Mononuclear cell (primary cell): ENCODE measurements around the gene ANAPC2. TPM values are rescaled to one million over a fixed set of nuclear protein-coding genes. Genes with fewer than 3 reads are reported as not detected.

Source experiments
- H3K27me3 ChIP-seq: 2 replicates; pipeline ENCODE4 v1.6.0; 2011; ENCODE audit warnings: low read length, control low read depth; ENCODE audit not compliant: insufficient read depth
- H3K4me1 ChIP-seq: 2 replicates; pipeline ENCODE4 v1.5.1; 2011; ENCODE audit warnings: mild to moderate bottlenecking, low read length, control low read depth; ENCODE audit not compliant: insufficient read depth
- H3K4me3 ChIP-seq: 2 replicates; pipeline ENCODE4 v1.5.1; 2011; ENCODE audit warnings: mild to moderate bottlenecking, low read length, moderate library complexity
- H3K9me3 ChIP-seq: 2 replicates; pipeline ENCODE4 v1.5.1; 2011; ENCODE audit warnings: low read depth, mild to moderate bottlenecking, control low read depth, low read length
- total RNA-seq: library from RNA; depleted of rRNA; stranded (reverse); fragments of >200 nt; gene quantifications from one replicate; pipeline ENCODE4 v1.2.3, GENCODE V29; 2012

The ANAPC2 gene
- total RNA-seq, 1 donor: 36.7 TPM

DNA sequence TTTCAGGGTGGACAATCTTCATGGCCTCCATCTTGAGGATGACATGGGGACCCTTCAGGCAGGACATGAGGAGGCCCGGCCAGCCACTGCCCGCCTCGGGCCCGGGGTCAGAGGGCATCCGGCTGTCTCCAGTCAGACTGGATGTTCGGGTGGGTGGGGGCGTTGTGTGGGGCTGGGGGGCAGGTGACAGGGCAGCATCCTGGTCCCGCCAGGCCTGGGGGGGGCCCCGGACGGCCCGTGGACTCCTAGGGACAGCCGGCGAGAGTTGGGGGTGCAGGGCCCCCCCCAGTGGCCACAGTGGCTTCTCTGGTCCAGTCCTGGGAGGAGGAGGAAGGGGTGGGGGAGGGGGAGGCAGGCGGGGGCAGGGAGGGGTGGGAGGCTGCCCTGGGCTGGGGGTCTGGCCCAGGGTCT, 32.7 kb upstream of the ANAPC2 start:
- Histone ChIP-seq H3K9me3 (no peaks in the 10 kb centered on the region), H3K4me1 (peaks cover 21% of the 10 kb centered on the region), H3K4me3 (no peak overlapping the region), H3K27me3 (no peaks in the 10 kb centered on the region)

DNA sequence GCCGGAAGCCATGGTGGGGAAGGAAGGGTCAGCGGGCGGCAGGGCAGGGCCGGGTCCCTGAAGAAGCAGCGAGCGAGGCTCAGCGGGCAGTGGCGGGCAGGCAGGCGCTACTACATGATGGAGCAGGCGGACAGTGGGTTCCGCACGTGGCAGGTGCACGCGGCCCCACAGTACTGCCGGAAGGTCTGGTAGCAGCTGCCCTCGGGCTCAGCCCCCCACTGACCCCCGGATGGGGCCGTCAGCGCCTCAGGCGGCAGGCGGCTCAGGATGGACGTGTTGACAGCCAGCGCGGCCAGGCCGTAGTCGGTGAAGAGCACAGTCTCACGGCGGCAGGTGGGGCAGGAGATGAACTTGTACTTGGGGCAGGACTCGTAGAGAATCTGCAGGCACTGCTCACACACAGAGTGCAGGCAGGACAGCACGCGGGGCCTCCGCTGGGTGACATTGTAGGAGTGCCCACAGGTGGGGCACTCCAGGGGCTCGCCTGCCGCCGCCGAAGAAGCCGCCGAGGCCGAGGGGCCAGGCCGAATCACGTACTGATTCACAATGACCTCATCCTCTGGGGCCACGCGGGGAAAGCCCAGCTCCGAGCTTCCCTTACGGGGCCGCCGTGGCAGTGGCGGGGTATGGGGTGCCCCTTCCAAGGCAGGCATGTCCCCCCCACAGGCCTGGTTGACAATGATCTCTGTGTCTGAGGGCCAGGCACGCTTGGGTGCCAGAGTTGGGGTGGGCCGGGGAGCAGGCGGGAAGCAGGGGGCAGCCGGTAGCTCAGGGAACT, 32.1 kb upstream of the ANAPC2 start:
- Histone ChIP-seq H3K4me3 (no peak overlapping the region), H3K9me3 (no peaks in the 10 kb centered on the region), H3K4me1 (peaks cover 21% of the 10 kb centered on the region), H3K27me3 (no peaks in the 10 kb centered on the region)

DNA sequence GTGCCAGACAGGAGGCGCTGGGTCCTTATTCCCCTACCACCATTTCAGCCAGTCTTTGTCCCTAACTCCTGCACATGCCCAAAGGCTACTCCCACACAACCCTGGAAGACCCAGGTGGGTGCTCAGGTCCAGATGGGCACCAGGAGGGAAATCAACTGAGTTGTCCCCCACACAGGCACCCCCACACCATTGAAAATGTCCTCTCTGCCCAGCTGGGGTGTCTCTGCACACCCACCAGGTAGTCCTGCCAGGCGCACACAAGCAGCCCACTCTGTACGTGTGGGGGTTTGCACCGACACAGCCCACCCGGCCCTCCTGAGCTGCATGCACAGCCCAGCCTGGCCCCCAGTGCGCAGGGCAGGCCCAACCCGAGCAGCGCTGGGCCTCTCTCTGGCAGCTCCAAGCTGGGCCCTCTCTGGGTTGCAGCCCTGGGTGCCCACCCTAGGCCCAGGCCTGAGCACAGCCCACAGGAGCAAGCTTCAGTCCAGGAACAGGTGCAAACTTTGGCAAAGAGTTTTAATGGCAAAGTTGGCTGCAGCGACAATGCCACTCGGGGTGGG, 31.5 kb upstream of the ANAPC2 start:
- Histone ChIP-seq H3K9me3 (no peaks in the 10 kb centered on the region), H3K27me3 (no peaks in the 10 kb centered on the region), H3K4me1 (peaks cover 21% of the 10 kb centered on the region), H3K4me3 (no peak overlapping the region)

- no peaks in the 10 kb centered on the region for H3K9me3 ChIP-seq
- H3K27me3 ChIP-seq: no peaks in the 10 kb centered on the region
- peaks cover 10% of the 10 kb centered on the region for H3K4me1 ChIP-seq
- no peak overlapping the region for H3K4me3 ChIP-seq
These were observed 30.5 kb upstream of the ANAPC2 start for GRCh38 chr9:137218754-137219271.

- Histone ChIP-seq H3K4me1 (peaks cover 9% of the 10 kb centered on the region), H3K4me3 (no peak overlapping the region), H3K9me3 (no peaks in the 10 kb centered on the region), H3K27me3 (no peaks in the 10 kb centered on the region)
These were observed 29.9 kb upstream of the ANAPC2 start for GRCh38 chr9:137218212-137218753.

GRCh38 chr9:137217276-137218211, 29.2 kb upstream of the ANAPC2 start:
- H3K4me1 ChIP-seq: peaks cover 3% of the 10 kb centered on the region
- H3K4me3 ChIP-seq: no peak overlapping the region
- H3K27me3 ChIP-seq: no peaks in the 10 kb centered on the region
- H3K9me3 ChIP-seq: no peaks in the 10 kb centered on the region

DNA sequence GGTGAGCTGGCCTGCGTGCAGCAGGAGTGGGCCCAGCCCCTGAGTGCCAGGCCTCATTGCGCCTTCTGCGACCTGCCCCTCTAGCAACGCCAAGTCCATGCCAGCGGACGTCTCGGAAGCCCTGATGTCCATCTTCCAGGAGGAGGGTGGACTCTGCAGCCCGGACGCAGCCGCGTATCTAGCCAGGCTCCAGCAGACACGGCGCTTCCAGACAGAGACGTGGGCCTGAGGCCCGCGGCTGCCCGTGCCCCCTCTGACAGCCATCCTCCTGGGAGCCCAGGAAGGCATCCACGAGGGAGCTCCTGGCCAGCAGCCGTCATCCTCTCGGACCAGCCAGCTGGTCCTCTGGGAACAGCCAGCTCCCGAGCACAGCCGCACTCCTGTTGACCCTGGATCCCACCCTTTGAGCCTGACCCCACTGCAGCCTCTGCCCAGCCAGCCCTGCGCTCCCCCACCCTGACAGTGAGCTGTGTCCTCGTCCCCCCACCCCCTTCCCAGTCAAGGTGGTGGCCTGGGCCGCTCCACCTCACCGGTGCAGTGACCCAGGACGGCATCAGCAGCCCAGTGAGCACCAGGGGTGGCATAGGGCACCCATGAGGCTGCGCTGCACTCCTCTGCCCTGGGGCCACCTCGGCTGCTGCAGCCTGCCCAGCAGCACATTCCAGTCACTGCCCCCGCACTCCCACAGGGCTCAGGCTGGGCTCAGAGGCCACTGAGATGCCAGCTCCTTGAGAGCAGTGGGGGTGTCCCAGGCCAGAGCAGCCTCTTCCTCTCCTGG, 28.0 kb upstream of the ANAPC2 start:
- H3K27me3 ChIP-seq: no peaks in the 10 kb centered on the region
- H3K4me1 ChIP-seq: no peaks in the 10 kb centered on the region
- no peaks in the 10 kb centered on the region for H3K9me3 ChIP-seq
- H3K4me3 ChIP-seq: no peak overlapping the region

GRCh38 chr9:137215196-137215986, 27.0 kb upstream of the ANAPC2 start:
- H3K4me3 ChIP-seq: no peak overlapping the region
- no peaks in the 10 kb centered on the region for H3K4me1 ChIP-seq
- no peaks in the 10 kb centered on the region for H3K27me3 ChIP-seq
- H3K9me3 ChIP-seq: no peaks in the 10 kb centered on the region

DNA sequence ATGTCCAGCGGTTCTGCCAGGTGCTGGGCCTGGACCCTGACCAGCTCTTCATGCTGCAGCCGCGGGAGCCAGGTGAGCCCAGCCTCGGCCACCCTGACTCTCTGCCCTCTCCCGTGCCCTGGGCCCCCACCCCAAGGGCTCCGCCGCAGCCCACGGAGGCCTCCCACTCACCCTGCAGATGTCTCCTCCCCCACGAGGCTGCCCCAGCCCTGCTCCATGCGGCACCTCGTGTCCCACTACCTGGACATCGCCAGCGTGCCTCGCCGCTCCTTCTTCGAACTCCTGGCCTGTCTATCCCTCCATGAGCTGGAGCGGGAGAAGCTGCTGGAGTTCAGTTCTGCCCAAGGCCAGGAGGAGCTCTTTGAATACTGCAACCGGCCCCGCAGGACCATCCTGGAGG, 26.3 kb upstream of the ANAPC2 start:
- Histone ChIP-seq H3K9me3 (no peaks in the 10 kb centered on the region), H3K4me1 (no peaks in the 10 kb centered on the region), H3K27me3 (no peaks in the 10 kb centered on the region), H3K4me3 (no peak overlapping the region)

DNA sequence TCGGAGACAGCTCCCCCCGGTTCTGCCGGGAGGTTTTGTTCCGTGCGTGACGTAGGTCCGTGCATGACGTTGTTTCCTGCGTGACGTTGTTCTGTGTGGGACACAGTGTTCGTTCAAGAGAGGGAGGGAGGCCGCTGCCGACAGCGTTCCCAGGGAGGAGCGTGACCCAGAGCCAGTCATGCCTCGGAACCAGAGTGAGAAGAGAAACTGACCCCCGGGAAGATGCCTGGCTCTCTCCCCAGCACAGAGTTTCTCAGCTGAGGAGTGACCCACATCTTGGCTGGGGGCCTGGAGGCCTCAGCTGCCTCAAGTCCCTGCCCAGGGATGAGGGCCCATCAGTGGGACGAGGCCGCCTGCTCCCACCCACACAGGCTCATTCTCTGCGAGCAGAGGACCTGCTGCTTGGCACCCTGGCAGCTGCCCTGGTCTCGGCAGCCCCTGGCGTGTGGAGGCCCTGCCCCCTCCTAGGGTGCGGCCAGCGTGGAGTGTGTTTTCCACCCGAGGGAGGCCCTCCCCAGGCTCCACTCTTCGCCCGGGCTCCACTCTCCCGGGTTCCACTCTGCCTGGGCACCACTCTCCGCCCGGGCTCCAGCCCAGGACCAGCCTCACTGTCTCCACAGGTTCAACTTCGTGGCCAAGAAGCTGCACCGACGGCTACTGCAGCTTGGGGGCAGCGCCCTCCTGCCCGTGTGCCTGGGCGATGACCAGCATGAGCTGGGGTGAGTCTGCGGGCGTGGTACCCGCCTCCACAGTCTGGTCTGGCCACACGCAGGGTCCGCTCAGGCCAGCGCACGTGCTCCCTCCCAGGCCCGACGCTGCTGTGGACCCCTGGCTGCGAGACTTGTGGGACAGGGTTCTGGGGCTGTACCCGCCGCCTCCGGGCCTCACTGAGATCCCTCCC, 25.1 kb upstream of the ANAPC2 start:
- no peaks in the 10 kb centered on the region for H3K9me3 ChIP-seq
- H3K27me3 ChIP-seq: no peaks in the 10 kb centered on the region
- H3K4me3 ChIP-seq: no peak overlapping the region
- no peaks in the 10 kb centered on the region for H3K4me1 ChIP-seq

- H3K4me3 ChIP-seq: no peak overlapping the region
- H3K9me3 ChIP-seq: no peaks in the 10 kb centered on the region
- no peaks in the 10 kb centered on the region for H3K4me1 ChIP-seq
- H3K27me3 ChIP-seq: no peaks in the 10 kb centered on the region
These were observed 24.2 kb upstream of the ANAPC2 start for GRCh38 chr9:137212520-137212919.

DNA sequence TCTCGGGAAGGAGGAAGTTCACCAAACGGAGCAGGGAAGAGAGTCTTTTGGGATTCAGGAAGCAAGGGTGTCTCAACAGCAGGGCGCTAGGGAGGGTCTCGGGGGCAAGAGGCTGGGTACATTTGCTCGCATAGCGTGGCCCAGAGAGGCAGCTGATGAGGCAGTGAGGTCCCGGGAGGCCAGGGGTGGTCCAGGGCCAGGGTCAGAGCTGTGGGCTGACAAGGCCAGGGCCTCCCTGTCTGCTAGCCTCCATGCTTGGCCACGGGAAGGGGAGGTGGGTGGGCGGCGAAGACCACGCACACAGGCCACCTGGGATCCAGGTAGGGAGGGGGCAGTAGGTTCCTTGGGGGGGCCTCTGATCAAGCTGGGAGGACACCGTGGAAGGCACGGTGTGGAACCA, 23.2 kb upstream of the ANAPC2 start:
- Histone ChIP-seq H3K4me1 (peaks cover 5% of the 10 kb centered on the region), H3K4me3 (no peak overlapping the region), H3K9me3 (no peaks in the 10 kb centered on the region), H3K27me3 (no peaks in the 10 kb centered on the region)

- no peaks in the 10 kb centered on the region for H3K9me3 ChIP-seq
- H3K27me3 ChIP-seq: no peaks in the 10 kb centered on the region
- peaks cover 38% of the 10 kb centered on the region for H3K4me1 ChIP-seq
- H3K4me3 ChIP-seq: no peak overlapping the region
These were observed 18.2 kb upstream of the ANAPC2 start for GRCh38 chr9:137206602-137207001.
